ENCODE measurements around the gene TNFSF4. TPM values are rescaled to one million over a fixed set of nuclear protein-coding genes. Genes with fewer than 3 reads are reported as not detected.

Gene TNFSF4
- total and polyA plus RNA-seq, 9 donors, result 0.24 to 2.8 (median 1.2) TPM

DNA sequence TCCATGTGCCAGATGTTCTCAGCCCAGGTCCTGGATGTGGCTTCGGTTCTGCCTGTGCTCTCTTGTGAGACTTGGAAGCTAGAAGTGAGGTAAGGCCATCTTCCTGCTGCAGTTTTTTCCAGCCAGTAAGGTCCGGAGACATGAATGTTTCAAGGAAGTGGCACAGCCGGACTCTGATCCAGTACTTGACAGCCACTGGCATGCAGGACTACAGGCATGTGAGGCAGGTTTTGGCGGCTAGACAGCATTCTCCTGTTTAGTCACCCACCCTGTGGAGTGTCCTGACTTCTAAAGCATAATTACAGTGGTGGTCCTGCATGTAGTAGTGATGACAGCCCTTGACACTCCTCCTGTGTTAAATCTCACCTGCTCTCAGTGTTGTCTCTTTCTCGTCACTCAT is 72.3 kb downstream of the TNFSF4 start:
- Histone ChIP-seq H3K9me3 (no peaks in the 10 kb centered on the region), H3K36me3 (no peaks in the 10 kb centered on the region), H3K4me3 (no peak overlapping the region), H3K27me3 (no peaks in the 10 kb centered on the region), H3K27ac (no peak overlapping the region), H3K4me1 (ENCODE audit: insufficient read depth) (no peaks in the 10 kb centered on the region)
- intact Hi-C loops (cut with DNase I), result no loop called here
- no peak for TF ChIP-seq EP300 (IDR thresholded peaks at IDR 0.05)
- no peak for TF ChIP-seq POLR2A (IDR thresholded peaks at IDR 0.05)
- TF ChIP-seq, protein P1, sequence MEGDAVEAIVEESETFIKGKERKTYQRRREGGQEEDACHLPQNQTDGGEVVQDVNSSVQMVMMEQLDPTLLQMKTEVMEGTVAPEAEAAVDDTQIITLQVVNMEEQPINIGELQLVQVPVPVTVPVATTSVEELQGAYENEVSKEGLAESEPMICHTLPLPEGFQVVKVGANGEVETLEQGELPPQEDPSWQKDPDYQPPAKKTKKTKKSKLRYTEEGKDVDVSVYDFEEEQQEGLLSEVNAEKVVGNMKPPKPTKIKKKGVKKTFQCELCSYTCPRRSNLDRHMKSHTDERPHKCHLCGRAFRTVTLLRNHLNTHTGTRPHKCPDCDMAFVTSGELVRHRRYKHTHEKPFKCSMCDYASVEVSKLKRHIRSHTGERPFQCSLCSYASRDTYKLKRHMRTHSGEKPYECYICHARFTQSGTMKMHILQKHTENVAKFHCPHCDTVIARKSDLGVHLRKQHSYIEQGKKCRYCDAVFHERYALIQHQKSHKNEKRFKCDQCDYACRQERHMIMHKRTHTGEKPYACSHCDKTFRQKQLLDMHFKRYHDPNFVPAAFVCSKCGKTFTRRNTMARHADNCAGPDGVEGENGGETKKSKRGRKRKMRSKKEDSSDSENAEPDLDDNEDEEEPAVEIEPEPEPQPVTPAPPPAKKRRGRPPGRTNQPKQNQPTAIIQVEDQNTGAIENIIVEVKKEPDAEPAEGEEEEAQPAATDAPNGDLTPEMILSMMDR (IDR thresholded peaks at IDR 0.05), result no peak
- 86 to 92% (median 87%) methylated on average over 5 of the region's 5 CpGs for WGBS, 3 donors
- no peak for DNase-seq

DNA sequence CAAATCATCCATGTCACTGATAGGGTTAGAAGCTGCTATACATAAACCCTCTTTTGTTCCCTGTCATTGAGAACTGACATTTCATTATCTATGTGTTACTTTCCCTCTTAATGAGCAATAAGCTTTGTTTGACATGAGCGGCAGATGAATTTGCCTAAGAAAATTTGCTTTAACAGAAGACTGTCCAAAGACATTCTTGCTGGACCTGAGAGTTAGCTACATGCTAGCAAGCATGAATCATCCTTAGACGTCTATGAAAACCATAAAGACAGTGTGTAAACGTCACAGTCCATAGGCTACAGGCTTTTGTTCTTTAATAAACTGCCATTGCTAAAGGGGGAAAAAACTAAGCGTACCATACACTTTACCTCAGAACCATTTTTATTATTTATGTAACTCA is 73.1 kb downstream of the TNFSF4 start:
- H3K9me3 ChIP-seq, result no peaks in the 10 kb centered on the region
- no peak overlapping the region for H3K4me3 ChIP-seq
- TF ChIP-seq, protein P1 (IDR thresholded peaks at IDR 0.05), result no peak
- TF ChIP-seq POLR2A (IDR thresholded peaks at IDR 0.05), result no peak
- TF ChIP-seq EP300 (IDR thresholded peaks at IDR 0.05), result no peak
- H3K27me3 ChIP-seq, result no peaks in the 10 kb centered on the region
- H3K27ac ChIP-seq, result no peak overlapping the region
- intact Hi-C loops (cut with DNase I), result no loop called here
- DNase-seq, result no peak
- WGBS, 3 donors, result 69 to 74% (median 73%) methylated on average over 4 of the region's 4 CpGs
- H3K4me1 ChIP-seq (ENCODE audit: insufficient read depth), result no peaks in the 10 kb centered on the region
- no peaks in the 10 kb centered on the region for H3K36me3 ChIP-seq

Other genes with a start within 250 kb of the TNFSF4 start
- under 1 TPM in 2 of 7 donors, not detected in 5; 0.10 to 0.11 TPM for gene TNFSF18, start 156.4 kb downstream of the TNFSF4 start, total RNA-seq
- gene TNFSF18, start 156.4 kb downstream of the TNFSF4 start, polyA plus RNA-seq, result not detected

Data from ovary (tissue), 9 donors.